HG02610 (cell line): ENCODE data around the gene EMX1.

Source experiments
- ATAC-seq: cut with Tn5 transposase; IDR thresholded peaks from one replicate; pipeline ENCODE4 v1.9.1; 2021; ENCODE audit warnings: mild to moderate bottlenecking, moderate library complexity; ENCODE audit not compliant: unreplicated experiment

The EMX1 gene

GRCh38 chr2:72974436-72974754 lies 57.1 kb downstream of the EMX1 start:
- no peak for ATAC-seq

- no peak for ATAC-seq
These were observed 57.7 kb downstream of the EMX1 start for GRCh38 chr2:72975017-72975416.

GRCh38 chr2:72979896-72980295 lies 62.6 kb downstream of the EMX1 start:
- no peak for ATAC-seq

GRCh38 chr2:72980535-72981217 lies 63.4 kb downstream of the EMX1 start:
- no peak for ATAC-seq

GRCh38 chr2:72981536-72981935 lies 64.2 kb downstream of the EMX1 start:
- no peak for ATAC-seq

GRCh38 chr2:72982219-72982618 lies 64.9 kb downstream of the EMX1 start:
- no peak for ATAC-seq

- ATAC-seq, result no peak
These were observed 65.6 kb downstream of the EMX1 start for GRCh38 chr2:72982781-72983499.

- no peak for ATAC-seq
These were observed 66.3 kb downstream of the EMX1 start for GRCh38 chr2:72983500-72984161.

GRCh38 chr2:72984172-72984671 lies 66.9 kb downstream of the EMX1 start:
- ATAC-seq, result no peak
